ENCODE measurements around the gene AGXT. TPM values are rescaled to one million over a fixed set of nuclear protein-coding genes. Genes with fewer than 3 reads are reported as not detected.

Gene AGXT
- total RNA-seq, 1 donor from 2014 or later: not detected

- DNase-seq (ENCODE audit: low read depth): no peak
- H3K4me3 ChIP-seq (ENCODE audit: low read depth, low read length): no peak overlapping the region
- no peak for TF ChIP-seq CTCF (conservative IDR thresholded peaks at IDR 0.05; ENCODE audit: low read depth, low read length)
Observed at GRCh38 chr2:240884745-240885144, 16.1 kb downstream of the AGXT start.

- no peak overlapping the region for H3K4me3 ChIP-seq (ENCODE audit: low read depth, low read length)
- TF ChIP-seq CTCF (conservative IDR thresholded peaks at IDR 0.05; ENCODE audit: low read depth, low read length): no peak
- DNase-seq (ENCODE audit: low read depth): no peak
Observed at GRCh38 chr2:240885566-240885965, 16.9 kb downstream of the AGXT start.

GRCh38 chr2:240886023-240886565 is 17.5 kb downstream of the AGXT start:
- no peak for DNase-seq (ENCODE audit: low read depth)
- no peak overlapping the region for H3K4me3 ChIP-seq (ENCODE audit: low read depth, low read length)
- TF ChIP-seq CTCF (conservative IDR thresholded peaks at IDR 0.05; ENCODE audit: low read depth, low read length): no peak

GRCh38 chr2:240886678-240887609 is 18.3 kb downstream of the AGXT start:
- no peak overlapping the region for H3K4me3 ChIP-seq (ENCODE audit: low read depth, low read length)
- TF ChIP-seq CTCF (conservative IDR thresholded peaks at IDR 0.05; ENCODE audit: low read depth, low read length): no peak
- DNase-seq (ENCODE audit: low read depth): no peak

GRCh38 chr2:240887631-240888030 is 19.0 kb downstream of the AGXT start:
- no peak for TF ChIP-seq CTCF (conservative IDR thresholded peaks at IDR 0.05; ENCODE audit: low read depth, low read length)
- H3K4me3 ChIP-seq (ENCODE audit: low read depth, low read length): no peak overlapping the region
- DNase-seq (ENCODE audit: low read depth): no peak

GRCh38 chr2:240888130-240888889 is 19.7 kb downstream of the AGXT start:
- no peak for DNase-seq (ENCODE audit: low read depth)
- no peak for TF ChIP-seq CTCF (conservative IDR thresholded peaks at IDR 0.05; ENCODE audit: low read depth, low read length)
- no peak overlapping the region for H3K4me3 ChIP-seq (ENCODE audit: low read depth, low read length)

All from epithelial cell of proximal tubule (primary cell).